HG02943 (cell line): Measurements from ENCODE around the gene RASGRP1.

ENCODE experiments used
- ATAC-seq: cut with Tn5 transposase; IDR thresholded peaks from one replicate; pipeline ENCODE4 v1.9.1; 2021; ENCODE audit warnings: mild to moderate bottlenecking, low read depth, moderate library complexity; ENCODE audit not compliant: unreplicated experiment

The RASGRP1 gene

DNA sequence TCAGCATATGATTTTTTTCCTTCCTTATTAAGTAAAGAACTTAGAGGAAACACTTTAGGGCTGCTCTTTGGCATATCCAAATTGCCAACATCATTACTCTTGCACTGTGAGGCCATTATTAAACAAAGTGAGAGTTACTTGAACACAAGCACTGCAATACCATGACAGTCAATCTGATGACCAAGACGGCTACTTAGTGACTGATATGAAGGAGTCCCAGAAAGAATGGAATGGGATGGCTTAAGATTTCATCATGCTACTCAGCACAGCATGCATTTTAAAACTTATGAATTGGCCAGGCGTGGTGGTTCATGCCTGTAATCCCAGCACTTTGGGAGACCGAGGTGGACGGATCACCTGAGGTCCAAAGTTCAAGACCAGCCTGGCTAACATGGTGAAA is 55.5 kb downstream of the RASGRP1 start:
- ATAC-seq = no peak

DNA sequence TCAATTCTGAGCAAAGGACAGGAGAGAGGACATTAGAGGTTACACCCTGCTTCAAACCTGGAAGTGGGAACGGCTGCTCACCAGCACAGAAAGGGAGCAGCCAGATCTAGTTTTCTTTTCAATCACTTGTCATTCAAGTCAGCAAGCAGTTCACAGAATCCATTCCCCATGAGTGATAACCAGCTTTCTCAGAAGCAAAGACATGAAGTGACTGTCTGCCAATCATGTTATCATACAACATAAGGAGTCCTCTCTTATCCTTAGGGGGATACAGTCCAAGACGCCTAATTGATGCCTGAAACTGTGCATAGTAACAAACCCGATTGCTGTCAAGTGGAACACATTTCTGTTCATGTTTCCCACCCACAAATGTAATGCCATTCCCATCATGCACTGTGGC is 56.0 kb downstream of the RASGRP1 start:
- ATAC-seq = no peak

DNA sequence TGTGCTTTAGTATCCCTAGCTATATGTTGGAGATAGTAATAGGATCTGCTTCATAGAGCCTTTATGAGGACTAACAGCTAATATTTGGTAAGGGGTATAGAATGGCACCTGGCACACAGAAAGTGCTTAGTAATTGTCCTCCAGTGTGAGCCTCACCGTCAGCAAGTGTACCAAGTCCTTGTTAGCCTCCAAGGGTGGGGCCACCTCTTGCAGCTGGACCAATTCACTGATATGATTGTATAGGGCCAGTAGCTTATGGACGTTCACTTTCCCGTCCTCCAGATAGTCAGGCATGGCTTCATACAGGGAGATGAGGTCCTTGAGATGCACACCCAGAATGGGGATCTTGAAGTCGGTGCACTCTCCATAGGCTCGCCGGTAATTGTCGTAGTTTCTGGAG is 57.0 kb downstream of the RASGRP1 start:
- ATAC-seq = no peak

DNA sequence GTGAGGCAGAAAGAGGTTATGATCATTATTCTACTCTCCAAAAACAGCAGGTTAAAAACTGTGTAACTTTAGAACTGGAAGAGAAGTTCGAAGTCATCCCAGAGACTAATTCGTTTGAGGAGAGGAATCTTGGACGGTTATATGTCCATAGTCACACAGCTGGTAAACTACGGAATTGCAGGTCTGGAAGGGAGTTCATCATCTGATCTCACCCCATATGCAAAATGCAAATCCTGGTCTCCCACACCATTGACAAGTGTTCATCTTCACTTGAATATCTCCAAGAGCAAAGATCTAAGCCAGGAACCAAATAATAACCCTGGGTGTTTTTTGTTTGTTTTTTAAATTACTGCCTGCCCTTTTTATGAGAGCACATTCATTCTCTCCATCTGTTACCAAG is 57.6 kb downstream of the RASGRP1 start:
- ATAC-seq = no peak

DNA sequence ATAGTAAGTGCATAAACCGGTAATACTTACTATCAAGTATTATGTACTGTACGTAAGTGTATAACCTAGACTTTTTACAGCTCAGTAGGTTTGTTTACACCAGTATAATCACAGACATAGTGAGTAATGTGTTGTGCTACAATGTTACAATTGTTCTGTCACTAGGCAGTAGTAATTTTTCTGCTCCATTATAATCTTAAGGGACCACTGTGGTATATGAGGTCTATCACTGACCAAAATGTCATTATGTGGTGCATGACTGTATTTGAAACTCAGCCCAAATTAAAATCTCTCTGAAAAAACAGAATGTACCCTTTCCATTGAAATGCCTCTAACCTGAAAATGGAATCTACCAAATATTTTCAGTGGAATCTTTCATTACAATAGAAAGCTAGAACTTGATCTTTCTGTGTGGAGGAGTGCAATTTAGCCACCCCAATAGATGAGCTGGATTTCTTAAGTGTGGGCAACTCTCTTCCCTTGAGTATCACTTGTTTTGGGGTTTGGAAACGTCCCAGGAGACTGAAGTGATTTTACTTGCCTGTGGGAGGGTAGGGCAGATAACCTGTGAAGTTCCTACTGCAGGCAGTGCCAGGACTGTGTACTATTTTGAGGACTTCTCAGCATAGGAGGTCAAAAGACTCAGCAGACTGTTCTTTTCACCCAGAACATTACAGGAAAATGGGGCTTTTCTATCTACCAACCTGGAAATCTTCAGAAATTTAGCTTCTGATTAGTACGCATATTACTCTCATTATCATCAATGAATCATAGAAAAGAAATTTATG is 59.7 kb downstream of the RASGRP1 start:
- ATAC-seq = no peak

DNA sequence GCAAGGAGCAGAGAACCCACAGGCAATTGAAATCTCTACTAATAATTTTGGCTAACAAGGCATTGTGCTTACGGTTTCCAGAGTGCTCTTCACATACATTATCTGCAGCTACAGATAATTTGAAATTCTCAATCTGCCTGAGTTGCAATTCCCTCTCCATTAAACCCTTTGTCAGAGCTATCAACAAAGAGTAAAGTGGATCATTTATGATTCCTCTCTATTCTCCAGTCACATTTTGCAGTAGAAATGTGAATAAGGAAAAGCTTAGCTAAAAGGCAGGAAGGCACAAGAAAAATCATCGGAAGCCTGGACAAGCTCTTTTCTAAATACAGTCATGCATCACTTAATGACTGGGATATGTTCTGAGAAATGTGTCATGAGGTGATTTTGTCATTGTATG is 61.1 kb downstream of the RASGRP1 start:
- no peak for ATAC-seq

DNA sequence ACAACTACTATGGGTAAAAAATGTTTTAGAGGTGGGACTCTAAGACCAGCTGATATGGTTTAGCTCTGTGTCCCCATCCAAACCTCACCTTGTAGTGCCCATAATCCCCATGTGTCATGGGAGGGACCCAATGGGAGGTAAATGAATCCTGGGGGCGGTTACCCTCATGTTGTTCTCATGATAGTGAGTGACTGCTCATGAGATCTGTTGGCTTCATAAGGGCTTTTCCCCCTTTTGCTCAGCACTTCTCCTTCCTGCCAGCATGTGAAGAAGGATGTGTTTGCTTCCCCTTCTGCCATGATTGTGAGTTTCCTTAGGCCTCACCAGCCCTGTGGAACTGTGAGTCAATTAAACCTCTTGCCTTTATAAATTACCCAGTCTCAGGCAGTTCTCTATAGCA is 65.0 kb downstream of the RASGRP1 start:
- no peak for ATAC-seq

DNA sequence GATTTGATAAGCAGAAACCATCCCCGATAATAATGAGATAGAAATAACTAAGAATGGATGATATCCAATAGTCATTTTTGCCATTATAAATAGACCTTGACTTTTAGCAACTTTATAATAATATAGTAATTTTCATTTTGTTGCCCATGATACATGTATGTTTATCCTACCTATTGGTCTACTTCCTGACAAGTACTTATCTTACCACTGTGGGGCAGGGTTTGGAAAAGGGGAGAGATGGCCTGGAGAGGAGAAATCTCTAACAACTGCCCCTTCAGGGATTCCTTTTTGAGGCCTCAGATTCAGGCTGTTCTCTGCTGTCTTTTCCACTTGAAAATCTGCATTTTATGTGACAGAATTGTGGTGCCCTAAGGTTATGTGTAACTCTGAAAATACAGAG is 68.5 kb downstream of the RASGRP1 start:
- no peak for ATAC-seq

DNA sequence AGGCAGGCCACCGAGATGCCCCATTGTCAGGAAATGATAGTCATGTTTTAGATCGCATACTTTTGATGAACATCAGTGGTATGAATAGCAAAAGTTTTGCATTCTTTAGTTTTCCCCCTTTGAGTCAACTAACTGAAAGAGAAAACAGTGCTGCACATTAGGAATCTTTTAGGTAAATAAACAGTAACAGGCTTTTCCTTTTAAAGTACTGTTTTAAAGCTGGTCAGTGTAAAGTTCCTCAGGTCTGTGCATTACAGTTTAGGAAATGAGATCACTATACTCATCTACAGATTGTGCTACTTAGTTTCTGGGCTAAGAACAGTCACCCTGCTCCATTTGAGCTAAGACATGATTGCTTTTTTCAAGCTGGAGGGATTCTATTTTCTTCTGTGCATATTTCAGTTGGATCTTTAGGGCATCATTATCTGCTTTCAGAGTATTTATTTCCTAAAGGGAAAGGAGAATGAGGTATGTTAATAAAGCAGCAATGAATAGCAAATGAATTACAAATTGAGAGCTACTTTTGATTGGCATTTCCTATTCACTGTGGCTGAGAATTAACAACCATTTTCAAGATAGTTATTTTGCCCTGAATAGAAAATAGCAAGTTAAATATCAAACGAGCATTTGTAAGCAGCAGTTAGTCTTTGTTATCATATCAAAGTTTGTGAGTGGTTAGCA is 74.2 kb downstream of the RASGRP1 start:
- ATAC-seq = no peak

DNA sequence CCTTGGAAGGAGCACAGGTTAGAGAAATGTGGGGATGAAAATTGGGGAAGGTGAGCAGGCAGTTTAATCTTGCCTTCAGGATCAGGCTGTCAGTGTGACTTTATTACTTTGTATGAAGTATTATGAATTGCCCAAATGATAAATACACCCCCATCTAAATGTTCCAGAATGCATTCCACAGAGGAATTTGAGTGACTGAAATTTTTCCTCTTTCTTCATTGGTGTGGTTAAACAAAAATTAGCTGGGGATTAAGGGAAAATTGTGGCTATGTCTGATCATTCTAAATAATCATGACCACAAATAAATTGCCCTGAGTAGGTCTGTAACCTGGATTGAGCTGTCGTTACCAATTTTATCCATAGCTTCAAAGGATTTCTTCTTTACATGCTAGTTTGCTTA is 77.2 kb downstream of the RASGRP1 start:
- ATAC-seq = no peak

DNA sequence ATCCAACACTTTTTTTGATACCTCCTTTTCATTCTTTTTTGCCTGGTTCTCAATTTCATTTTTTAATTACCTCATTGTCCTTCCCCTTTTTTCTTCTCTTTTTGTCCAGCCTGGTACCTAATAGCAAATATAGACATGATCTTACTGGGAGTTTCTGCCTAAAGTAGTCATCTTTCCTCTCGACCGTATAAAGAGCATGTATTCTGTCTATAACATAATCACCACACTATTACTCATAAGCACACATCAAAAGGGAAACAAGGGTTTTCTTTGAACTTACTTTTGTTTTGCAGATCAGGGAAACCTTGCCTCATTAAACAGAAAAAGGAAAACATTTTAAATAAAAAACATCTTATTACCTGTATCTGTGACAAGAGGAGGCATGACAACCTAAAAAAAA is 77.7 kb downstream of the RASGRP1 start:
- no peak for ATAC-seq

DNA sequence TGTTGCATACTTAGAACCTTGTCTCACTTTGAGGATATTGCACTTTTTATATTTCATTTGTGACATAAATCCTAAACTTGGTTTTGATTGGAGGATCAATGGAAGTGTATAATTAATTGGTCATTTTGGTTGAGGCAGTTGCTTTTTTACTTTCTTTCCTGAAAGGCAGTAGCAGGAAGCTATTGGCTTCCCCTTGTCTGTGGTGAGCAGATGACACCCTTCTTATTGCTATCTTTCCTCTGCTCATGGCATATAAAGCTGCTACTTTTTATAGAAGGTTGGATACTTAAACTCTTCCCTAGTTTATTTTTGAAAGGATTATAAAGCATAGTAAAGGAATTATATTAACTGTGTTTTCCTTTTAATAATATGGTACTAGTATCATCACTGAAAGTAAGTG is 82.0 kb downstream of the RASGRP1 start:
- ATAC-seq = no peak

DNA sequence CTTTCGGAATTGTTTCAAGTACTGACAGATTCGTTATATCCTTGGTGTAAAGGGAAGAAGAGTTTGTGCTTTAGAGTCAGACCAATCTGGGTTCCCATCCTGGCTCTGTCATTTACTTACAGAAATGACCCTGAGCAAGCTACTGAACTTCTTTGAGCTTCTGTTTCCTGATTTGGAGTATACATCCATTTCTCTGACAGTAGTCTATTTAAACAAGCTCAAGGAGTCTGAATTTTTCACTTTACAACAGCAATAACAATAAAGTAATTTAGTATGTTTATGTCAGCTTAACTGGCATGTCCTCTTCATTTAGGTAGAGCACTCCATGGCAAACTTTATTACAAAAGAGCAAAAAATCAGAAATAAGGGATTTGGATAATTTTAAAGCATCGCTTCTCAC is 82.9 kb downstream of the RASGRP1 start:
- no peak for ATAC-seq

DNA sequence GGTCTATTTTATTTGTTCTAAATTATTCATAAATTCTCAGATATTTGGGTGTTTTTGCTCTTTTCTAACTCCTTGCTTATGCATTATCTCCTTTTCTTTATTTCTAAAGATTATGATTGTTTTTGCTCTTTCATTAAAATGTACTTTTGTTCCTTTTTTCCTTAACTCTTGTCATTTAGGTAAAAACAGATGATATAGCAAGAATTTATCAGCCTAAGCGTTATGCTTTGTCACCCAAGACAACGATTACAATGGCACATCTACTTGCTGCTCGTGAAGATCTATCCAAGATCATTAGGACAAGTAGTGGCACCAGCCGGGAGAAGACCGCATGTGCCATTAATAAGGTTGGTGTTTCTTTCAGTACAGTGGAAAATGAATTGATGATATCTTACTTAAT is 83.5 kb downstream of the RASGRP1 start:
- ATAC-seq = no peak

DNA sequence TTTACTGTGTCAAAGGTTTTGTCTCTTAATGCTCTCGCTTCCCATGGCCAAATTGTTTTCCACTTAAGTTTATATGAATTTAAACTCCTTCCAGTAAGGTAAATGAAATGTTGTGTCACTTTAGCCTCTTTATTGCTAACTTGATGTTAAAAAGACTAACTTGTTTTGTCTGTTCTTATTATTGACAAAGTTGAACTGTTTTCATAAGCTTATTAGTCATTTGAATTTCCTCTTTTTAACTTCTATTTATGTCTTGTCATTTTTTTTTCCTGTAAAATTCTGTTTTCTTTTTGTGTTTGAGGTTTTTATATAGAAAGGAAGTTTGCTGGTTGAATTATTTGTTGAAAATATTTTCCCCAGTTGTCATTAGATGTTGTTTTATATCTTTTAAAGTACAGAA is 84.9 kb downstream of the RASGRP1 start:
- no peak for ATAC-seq

DNA sequence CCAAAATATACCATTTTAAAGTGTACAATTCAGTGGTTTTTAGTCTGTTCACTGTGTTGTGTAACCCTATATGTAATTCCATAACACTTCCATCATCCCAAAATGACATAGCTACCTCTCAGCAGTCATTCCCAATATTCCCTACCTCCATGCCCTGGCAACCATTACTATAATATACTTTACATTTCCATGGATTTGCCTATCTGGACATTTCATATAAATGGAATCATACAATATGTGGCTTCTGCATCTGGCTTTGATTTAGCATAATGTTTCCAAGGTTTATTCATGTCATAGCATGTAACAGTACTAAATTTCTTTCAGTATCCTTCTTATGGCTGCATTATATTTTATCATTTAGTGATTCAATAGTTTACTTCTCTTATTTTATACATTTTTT is 85.3 kb downstream of the RASGRP1 start:
- no peak for ATAC-seq

DNA sequence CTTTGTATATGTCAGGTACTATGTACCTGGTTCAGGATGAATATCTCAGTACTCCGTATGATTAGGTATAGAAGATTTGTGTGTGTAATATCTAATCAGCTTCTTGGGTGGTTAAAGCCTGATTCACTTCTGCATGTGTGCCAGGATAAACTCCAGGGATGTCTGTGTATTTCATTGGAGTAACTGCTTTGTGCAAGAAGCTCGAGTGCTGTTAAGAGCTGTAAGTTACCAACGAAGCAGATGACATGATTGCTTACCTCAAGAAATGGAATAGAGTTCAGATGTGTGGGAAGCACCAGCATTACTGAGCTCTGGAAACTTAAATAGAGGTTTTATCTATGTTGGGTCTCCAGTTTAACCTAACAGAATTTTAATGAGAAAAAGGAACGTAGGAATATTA is 87.0 kb downstream of the RASGRP1 start:
- no peak for ATAC-seq

DNA sequence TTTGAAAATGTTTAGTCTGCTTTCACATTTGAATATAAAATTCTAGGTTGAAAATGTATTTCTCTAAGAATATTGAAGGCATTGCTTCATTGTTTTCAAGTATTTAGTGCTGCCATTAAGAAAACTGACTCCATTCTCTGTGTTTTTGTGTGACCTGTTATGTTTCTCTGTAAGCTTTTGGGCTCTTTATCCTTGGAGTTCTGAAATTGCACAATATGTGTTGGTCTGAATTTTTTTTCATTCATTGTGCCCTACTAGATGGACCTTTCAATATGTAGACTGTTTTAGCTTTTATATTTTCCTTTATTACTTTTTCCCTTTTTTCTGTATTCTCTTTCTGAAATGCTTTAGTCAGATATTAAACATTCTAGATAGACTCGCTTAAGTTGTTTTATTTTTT is 88.5 kb downstream of the RASGRP1 start:
- no peak for ATAC-seq

DNA sequence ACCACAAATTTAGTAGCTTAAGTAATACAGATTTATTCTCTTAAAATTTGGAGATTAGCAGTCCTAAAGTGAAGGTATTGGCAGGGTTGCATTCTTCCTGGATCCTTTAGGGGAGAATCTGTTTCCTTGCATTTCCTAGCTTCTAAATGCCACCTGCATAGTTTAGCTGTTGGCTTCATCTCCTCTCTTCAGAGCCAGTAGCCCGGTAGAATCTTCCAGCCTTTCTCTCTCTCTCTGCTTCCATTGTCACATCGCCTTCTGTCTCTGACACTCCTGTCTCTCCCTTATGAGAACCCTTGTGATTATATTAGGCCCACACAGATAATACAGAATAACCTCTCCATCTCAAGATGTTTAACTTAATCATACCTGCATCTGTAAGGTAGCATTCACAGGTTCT is 89.3 kb downstream of the RASGRP1 start:
- no peak for ATAC-seq

DNA sequence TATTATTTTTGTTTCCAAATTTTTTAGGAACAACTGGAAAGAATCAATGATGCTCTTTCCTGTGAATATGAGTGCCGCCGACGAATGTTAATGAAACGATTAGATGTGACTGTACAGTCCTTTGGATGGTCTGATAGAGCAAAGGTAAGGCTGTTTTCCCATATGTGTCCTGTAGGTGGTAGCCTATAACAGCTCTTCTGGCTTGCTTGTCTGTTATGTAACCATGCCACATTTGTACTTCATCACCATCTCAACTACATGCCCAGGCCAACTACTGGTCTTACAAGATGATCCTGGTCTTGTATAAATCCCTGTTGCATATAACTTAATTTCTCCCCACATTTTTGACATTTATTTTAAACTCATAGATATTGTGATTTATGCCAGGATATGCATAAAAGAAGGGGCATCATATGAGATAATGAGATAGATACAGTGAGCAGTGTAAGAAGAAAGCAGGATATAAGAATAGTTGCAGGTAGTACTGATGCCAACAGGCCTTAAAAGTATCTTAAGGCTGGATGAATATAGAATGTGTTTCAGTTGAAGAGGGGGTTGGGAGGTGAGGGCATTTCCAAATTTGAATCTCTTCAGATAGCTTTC is 90.4 kb downstream of the RASGRP1 start:
- peak; percentile 94 for ATAC-seq

DNA sequence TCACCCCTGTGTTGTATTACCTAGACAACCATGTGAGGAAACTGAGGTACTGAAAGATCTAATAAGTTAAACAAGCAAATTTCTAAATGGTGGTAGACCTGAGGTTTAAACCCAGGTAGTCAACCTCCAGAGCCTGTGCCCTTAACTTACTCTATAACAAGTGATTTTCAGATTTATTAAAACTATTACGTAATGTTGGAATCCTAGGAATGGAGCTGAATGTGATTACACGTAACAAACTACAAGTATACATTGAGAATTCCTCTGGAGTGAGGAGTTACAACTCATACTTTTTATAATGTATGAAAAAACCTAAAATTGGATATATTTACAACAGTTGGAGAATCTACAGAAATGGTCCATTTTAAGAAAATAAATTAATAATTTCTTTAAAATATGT is 92.6 kb downstream of the RASGRP1 start:
- ATAC-seq = no peak

DNA sequence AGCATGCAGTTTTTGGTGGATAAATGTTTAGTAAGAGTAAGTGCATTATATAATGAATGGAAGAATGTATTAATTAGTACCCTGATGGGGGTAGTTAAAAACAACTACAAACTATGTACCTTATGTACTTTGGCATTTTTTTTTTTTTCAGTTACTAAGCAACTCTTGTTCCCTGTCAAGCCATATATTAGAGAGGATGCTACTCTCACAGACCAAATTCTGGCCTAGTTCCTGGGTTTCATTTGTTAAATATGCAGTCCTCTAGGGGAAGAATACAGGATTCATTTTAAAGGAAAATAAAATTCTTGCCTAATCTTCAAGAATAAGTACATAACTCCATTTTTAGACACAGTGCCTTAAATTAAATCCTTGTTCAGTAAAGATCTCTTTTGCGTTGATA is 93.8 kb downstream of the RASGRP1 start:
- no peak for ATAC-seq
